ENCODE measurements around the gene NUMBL. TPM values are rescaled to one million over a fixed set of nuclear protein-coding genes. Genes with fewer than 3 reads are reported as not detected.
A peak's percentile ranks its signal among the peaks of the same experiment; 100 is the strongest.
"Not testable (repeated sequence)": the region's sequence is repeated elsewhere in the genome, so short reads cannot be mapped to it uniquely, and the experiment has no call there.

NUMBL gene
- 17.6 TPM for total RNA-seq

GRCh38 chr19:40690050-40690692 lies at the start of gene NUMBL:
Gene NUMBL (minus strand): TSS chr19:40690651. CDS start chr19:40690483, 168 bp downstream.
- no peak for DNase-seq

DNA sequence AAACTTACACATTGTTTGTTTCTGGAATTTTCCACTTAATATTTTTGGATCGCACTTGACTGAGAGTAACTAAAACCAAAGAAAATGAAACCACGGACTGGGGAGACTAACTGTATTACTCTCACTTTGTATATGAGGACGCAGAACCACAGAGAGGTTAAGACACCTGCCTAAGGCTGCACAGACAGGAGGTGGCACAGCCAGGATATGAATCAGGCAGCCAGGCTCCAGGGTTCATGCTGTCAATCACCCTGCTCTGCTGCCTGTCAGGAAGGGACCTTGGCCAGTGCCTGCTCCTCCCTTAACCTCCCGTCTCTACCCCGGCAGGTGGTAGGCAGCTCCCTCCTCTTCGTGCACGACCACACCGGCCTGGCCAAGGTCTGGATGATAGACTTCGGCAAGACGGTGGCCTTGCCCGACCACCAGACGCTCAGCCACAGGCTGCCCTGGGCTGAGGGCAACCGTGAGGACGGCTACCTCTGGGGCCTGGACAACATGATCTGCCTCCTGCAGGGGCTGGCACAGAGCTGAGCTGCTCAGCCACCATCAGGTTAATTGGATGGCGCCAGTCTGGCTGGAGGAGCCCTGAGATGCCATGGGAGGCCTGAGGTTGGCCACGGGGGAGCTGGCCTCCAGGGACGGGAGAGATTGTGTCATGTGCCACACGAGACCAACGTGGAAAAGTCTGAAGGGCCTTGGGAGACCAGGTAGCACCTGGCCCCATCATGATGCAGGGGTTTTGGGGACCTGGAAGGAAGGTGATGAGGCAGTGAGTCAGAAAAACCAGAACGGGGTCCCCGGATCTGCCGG lies 48.8 kb upstream of the NUMBL start:
- no peak for DNase-seq

DNA sequence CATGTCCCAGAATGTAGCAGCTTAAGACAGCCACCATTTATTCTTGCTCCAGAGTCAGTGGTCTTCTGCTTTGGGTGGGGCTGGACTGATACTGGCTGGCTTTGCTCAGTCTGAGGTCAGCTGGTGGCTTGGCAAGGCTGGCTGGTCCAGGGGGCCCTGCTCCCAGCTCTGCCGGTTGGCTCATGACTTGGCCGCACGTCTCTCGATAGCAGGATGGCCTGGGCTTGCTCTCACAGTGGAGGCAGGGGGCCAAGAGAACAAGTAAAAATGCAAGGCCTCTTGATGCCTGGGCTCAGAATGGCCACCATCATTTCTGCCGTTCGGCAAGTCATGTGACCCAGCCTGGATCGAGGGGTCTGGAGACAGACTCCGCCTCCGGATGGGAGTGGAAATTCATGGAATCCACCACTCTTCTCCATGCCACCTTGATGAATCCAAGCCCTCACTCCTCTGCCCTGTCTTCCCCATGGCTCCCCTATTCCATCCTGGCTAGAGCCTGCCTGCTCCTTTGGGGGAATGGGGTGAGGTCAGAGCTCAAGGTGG lies 46.7 kb upstream of the NUMBL start:
- DNase-seq = no peak

DNA sequence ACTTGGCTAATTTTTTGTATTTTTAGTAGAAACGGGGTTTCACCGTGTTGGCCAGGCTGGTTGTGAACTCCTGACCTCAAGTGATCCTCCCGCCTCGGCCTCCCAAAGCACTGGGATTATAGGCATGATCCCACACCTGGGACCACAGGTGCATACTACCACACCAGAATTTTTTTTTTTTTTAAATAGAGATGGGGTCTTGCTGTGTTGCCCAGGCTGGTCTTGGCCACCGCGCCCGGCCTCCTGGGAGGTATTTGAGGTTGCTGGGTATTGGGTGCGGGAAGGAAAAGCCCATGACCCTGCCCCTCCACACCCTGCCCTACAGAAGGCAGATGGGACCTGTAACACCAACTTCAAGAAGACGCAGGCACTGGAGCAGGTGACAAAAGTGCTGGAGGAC lies 46.2 kb upstream of the NUMBL start:
- DNase-seq = no peak

DNA sequence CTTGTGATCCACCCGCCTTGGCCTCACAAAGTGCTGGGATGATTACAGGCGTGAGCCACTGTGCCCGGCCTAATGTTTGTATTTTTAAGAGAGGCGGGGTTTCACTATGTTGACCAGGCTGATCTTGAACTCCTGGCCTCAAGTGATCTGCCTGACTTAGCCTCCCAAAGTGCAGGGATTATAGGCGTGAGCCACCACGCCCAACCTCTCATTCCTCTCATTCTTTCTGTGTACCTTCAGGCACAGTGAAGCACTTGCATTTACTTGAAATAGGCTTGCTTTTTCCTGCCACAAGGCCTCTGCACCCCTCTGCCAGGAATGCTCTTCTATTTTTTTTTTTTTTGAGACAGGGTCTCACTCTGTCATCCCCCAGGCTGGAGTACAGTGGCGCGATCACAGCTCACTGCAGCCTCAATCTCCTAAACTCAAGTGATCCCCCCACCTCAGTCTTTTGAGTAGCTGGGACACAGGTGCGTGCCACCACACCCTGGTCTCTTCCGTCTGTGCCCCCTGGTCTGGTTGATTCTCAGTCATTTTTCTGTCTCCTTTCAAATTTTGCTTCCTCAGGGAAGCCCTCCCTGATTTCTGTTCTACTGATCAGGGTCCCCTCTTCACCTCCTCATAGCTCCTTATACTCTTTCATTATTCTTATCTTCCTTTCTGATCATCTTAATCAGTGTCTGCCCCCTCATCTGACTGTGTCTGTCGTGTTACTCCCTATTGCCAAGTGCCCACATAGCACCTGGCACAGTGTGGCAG lies 44.7 kb upstream of the NUMBL start:
- no peak for DNase-seq

GRCh38 chr19:40733149-40733548 lies 42.7 kb upstream of the NUMBL start:
- DNase-seq = no peak

- not testable (repeated sequence) for DNase-seq
Measured at GRCh38 chr19:40732304-40732703, 41.9 kb upstream of the NUMBL start.

GRCh38 chr19:40730065-40730464 lies 39.6 kb upstream of the NUMBL start:
- not testable (repeated sequence) for DNase-seq

- DNase-seq = no peak
Measured at GRCh38 chr19:40726279-40726678, 35.8 kb upstream of the NUMBL start.

GRCh38 chr19:40724855-40725254 lies 34.4 kb upstream of the NUMBL start:
- no peak for DNase-seq

DNA sequence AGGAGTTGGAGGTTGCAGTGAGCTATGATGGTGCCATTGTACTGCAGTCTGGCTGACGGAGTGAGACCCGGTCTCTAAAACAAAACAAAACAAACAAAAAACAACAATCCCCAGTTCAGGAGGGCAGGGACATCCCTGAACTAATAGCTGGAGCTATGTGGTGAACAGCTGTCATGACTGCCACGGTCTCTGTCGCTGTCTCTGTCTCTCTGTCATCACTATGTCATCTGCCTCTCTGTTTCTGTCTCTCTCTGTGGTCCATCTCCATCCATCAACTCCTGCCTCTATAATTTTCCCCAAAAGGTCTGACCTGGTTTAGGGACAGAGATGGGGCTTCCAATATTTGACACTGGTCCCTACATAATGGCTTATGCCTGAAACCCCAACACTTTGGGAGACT lies 33.9 kb upstream of the NUMBL start:
- DNase-seq = no peak

DNA sequence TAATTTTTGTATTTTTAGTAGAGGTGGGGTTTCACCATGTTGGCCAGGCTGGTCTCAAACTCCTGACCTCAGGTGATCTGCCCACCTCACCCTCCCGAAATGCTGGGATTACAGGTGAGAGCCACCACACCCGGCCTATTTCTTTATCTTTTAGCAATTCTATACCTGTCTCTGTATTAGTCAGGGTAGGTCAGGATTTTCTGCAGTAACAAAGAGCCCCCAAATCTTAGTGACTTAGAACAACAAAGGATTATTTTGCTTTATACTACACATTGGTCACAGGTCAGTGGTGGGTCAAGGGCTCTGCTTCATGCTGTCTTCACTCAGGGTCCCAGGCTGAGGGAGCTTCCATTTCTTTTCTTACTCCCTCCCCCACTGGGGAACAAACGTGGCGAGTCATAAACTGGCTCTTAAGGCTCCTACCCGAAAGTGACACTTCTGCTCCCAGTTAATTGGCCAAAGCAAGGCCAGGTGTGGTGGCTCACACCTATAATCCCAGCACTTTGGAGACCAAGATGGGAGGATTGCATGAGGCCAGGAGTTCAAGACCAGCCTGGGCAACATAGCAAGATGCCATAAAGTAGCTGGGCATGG lies 33.3 kb upstream of the NUMBL start:
- no peak for DNase-seq

DNA sequence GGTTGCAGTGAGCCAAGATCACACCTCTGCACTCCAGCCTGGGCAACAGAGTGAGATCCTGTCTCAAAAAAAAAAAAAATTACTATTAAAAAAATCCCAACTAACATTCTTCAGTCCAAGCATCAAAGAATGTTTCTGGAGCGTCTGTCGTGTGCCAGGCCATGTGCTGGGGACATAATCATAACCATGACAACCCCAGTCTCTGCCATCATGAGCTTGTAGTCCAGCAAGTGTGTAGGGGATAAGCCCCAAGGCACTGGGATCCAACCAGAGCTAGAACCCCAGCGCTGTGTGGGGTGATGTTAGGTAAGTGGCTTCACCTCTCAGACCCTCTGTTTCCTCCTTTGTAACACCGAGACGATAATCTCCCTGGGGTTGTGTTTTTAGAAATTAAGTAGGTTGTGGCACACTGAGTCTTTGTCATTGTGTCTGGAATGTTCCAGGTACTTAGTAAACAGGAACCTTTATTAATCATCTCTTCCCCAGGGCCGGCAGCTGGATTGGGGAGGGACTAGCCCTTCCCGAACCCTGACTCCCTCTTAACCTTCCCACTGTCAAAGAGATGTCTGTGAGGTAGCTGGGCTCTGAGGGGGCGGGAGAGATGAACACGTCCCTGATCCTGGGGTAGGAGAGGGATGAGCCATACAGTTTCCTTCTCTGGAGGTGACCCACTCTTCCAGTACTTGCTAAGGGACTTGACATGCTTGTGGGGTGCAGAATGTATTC lies 31.6 kb upstream of the NUMBL start:
- no peak for DNase-seq

- DNase-seq = no peak
Measured at GRCh38 chr19:40721140-40721486, 30.7 kb upstream of the NUMBL start.

DNA sequence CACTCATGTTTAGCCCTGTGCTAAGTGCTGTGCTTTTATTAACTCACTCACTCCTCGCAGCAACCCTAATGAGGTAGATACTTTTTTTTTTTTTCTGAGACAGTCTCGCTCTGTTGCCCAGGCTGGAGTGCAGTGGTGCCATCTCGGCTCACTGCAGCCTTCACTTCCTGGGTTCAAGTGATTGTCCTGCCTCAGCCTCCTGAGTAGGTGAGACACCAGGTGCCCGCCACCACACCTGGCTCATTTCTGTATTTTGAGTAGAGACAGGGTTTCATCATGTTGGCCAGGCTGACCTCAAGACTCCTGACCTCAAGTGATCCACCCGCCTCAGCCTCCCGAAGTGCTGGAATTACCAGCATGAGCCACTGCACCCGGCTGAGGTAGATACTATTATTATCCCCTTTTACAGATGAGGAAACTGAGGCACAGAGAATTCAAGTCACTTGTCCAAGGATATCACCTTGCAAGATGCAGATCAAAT lies 29.0 kb upstream of the NUMBL start:
- DNase-seq = no peak

GRCh38 chr19:40718774-40719391 lies 28.4 kb upstream of the NUMBL start:
- no peak for DNase-seq

GRCh38 chr19:40717880-40718773 lies 27.7 kb upstream of the NUMBL start:
- no peak for DNase-seq

DNA sequence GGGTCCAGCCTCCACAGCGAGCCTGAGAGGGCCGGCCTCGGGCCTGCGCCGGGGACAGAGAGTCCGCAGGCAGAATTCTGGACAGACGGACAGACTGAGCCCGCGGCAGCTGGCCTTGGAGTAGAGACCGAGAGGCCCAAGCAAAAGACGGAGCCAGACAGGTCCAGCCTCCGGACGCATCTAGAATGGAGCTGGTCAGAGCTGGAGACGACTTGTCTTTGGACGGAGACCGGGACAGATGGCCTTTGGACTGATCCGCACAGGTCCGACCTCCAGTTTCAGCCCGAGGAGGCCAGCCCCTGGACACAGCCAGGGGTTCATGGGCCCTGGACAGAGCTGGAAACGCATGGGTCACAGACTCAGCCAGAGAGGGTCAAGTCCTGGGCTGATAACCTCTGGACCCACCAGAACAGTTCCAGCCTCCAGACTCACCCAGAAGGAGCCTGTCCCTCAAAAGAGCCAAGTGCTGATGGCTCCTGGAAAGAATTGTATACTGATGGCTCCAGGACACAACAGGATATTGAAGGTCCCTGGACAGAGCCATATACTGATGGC lies 27.0 kb upstream of the NUMBL start:
- DNase-seq = no peak

GRCh38 chr19:40716482-40717324 lies 26.3 kb upstream of the NUMBL start, which contains the start of the genes COQ8B and ITPKC:
Gene COQ8B (minus strand): TSS chr19:40716886. CDS start chr19:40714632, 2,254 bp downstream.
Gene ITPKC (plus strand): TSS chr19:40717112. CDS start chr19:40717136, 24 bp downstream.
- DNase-seq = peak; percentile 97

All from skin of body (tissue), 2 donors.